Measurements from ENCODE around the gene RFC3. TPM values are rescaled to one million over a fixed set of nuclear protein-coding genes. Genes with fewer than 3 reads are reported as not detected.

Gene RFC3
- total and polyA plus RNA-seq, 2 of the 13 experiments (the other 11 are each of a cell fraction or from before 2014, with no cell fraction given), result 16.0 to 55.7 TPM

DNA sequence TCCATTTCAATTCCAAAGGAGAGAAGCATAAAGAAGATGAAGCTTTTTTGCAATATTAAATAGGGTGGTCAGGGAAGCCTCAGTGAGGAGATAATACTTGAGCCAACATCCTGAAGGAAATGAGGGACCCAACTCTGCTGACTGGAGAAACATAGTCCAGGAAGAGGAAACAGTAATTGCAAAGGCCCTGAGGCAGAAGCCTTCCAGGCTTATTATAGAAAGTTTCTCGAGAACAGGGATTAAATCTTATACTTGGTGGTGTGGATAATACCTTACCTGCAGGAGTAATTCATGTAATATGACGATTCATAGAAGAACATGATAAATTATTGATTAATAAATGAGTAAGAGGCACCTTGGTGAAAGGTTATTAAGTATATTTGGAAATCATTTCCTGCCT, 1.0 kb upstream of the RFC3 start:
- H3K4me2 ChIP-seq (ENCODE audit: low read depth, low read length), result no peak overlapping the region; the same call in 1 of the 2 replicates
- no peak overlapping the region for H3K27ac ChIP-seq (ENCODE audit: extremely low read length, insufficient read depth, low read length)
- no peak overlapping the region for H3K9ac ChIP-seq (ENCODE audit: insufficient read depth, low read depth, low read length)
- FAIRE-seq, result no peak
- peaks cover 3 to 15% of the 10 kb centered on the region in 2 experiments; a peak in 2 of 5 replicates for H3K36me3 ChIP-seq (replicated peaks in 1 of 2; ENCODE audit: control insufficient read depth in 1 of 2, insufficient read depth in 2 of 2, low read length in 2 of 2)
- H2AFZ ChIP-seq (ENCODE audit: low read length), result no peak overlapping the region
- H3K4me3 ChIP-seq (replicated peaks in 1 of 3; ENCODE audit: insufficient read depth in 1 of 3, low read depth in 2 of 3, low read length in 3 of 3), result no peak overlapping the region
- peaks cover 33% of the 10 kb centered on the region for H3K79me2 ChIP-seq (ENCODE audit: insufficient read depth, low read length)
- CTCF ChIA-PET (ENCODE audit: low intra/inter-chr PET ratio, low total read pairs), result no interaction called here
- POLR2A ChIA-PET, result interaction anchor here (1.4 kb wide), 1 partner anchor 138 kb away, joined by 5 read pairs; no protein-coding TSS in a partner anchor
- H3K27me3 ChIP-seq (ENCODE audit: control insufficient read depth in 1 of 2, insufficient read depth in 2 of 2, low read length in 2 of 2), result no peaks in the 10 kb centered on the region; a peak in 1 of 5 replicates
- 95% methylated on average over 2 of the region's 2 CpGs for WGBS (ENCODE audit: low lambda C conversion rate)
- in situ Hi-C loops (cut with HindIII; ENCODE audit: extremely low pct_ligation_motif_present, low pct_unique_long_range_greater_than_20kb) (no loop called here), intact Hi-C loops (cut with micrococcal nuclease; ENCODE audit: unreplicated experiment) (loop anchor here (5.0 kb wide), 2 partner anchors 55 to 275 kb away; no protein-coding TSS in a partner anchor)
- no peaks in the 10 kb centered on the region for H4K20me1 ChIP-seq (ENCODE audit: insufficient read depth, low read length)
- no peak for DNase-seq (ENCODE audit: low spot score)
- ATAC-seq, result no peak
- BruUV-seq (replicated peaks), result no TSS peak
- H3K9me3 ChIP-seq (ENCODE audit: low read length), result no peaks in the 10 kb centered on the region
- no peak for TF ChIP-seq STAG1 (CRISPR knock-in tag; IDR thresholded peaks at IDR 0.05)
- no peak for TF ChIP-seq ZNF251 (CRISPR knock-in tag; IDR thresholded peaks at IDR 0.05)
- TF ChIP-seq THAP7 (CRISPR knock-in tag; IDR thresholded peaks at IDR 0.05), result no peak
- no peak for TF ChIP-seq SMC3 (IDR thresholded peaks at IDR 0.05; ENCODE audit: low read length)
- no peak for TF ChIP-seq ZNF333 (CRISPR knock-in tag; IDR thresholded peaks at IDR 0.05; ENCODE audit: borderline replicate concordance)
- no peak for TF ChIP-seq FOXA3 (CRISPR knock-in tag; IDR thresholded peaks at IDR 0.05)
- TF ChIP-seq ATF2 (CRISPR knock-in tag; IDR thresholded peaks at IDR 0.05), result no peak
- TF ChIP-seq, protein P1, sequence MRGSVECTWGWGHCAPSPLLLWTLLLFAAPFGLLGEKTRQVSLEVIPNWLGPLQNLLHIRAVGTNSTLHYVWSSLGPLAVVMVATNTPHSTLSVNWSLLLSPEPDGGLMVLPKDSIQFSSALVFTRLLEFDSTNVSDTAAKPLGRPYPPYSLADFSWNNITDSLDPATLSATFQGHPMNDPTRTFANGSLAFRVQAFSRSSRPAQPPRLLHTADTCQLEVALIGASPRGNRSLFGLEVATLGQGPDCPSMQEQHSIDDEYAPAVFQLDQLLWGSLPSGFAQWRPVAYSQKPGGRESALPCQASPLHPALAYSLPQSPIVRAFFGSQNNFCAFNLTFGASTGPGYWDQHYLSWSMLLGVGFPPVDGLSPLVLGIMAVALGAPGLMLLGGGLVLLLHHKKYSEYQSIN (CRISPR knock-in tag; IDR thresholded peaks at IDR 0.05; ENCODE audit: borderline replicate concordance), result no peak
- no peak for TF ChIP-seq ZNF124 (CRISPR knock-in tag; IDR thresholded peaks at IDR 0.05)
- TF ChIP-seq, protein P2, sequence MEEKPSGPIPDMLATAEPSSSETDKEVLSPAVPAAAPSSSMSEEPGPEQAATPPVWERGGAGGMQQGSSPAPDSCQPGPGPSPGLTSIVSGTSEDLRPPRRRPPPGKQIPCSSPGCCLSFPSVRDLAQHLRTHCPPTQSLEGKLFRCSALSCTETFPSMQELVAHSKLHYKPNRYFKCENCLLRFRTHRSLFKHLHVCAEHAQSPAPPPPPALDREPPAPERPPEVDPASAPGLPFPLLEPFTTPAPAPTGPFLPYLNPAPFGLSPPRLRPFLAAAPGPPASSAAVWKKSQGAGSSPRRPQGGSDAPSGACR (CRISPR knock-in tag; IDR thresholded peaks at IDR 0.05), result no peak
- H3K4me1 ChIP-seq (ENCODE audit: insufficient read depth, low read length), result peaks cover 54% of the 10 kb centered on the region
